NAMALWA (cell line): ENCODE data around the gene MRTFB.
"Not testable (repeated sequence)": the region's sequence is repeated elsewhere in the genome, so short reads cannot be mapped to it uniquely, and the experiment has no call there.

Source experiments
- DNase-seq: peaks from one replicate; pipeline ENCODE4 v3.0.0-alpha.2; 2015; ENCODE audit warnings: low spot score

MRTFB gene

GRCh38 chr16:14070877-14071575 is at the start of gene MRTFB:
Gene MRTFB (plus strand): TSS chr16:14071319. CDS start chr16:14140607, 69,288 bp downstream.
- DNase-seq = peak; percentile 77

- DNase-seq = not testable (repeated sequence)
Measured at GRCh38 chr16:14023526-14023925, 47.6 kb upstream of the MRTFB start.

- no peak for DNase-seq
Measured at GRCh38 chr16:14024283-14024682, 46.8 kb upstream of the MRTFB start.

- no peak for DNase-seq
Measured at GRCh38 chr16:14026572-14027285, 44.4 kb upstream of the MRTFB start.

- no peak for DNase-seq
Measured at GRCh38 chr16:14028202-14028601, 42.9 kb upstream of the MRTFB start.

- DNase-seq = no peak
Measured at GRCh38 chr16:14029658-14030057, 41.5 kb upstream of the MRTFB start.

GRCh38 chr16:14035092-14035491 is 36.0 kb upstream of the MRTFB start:
- no peak for DNase-seq

- DNase-seq = no peak
Measured at GRCh38 chr16:14036889-14037288, 34.2 kb upstream of the MRTFB start.

GRCh38 chr16:14037960-14038359 is 33.2 kb upstream of the MRTFB start:
- DNase-seq = no peak

GRCh38 chr16:14041164-14041563 is 30.0 kb upstream of the MRTFB start:
- no peak for DNase-seq

- no peak for DNase-seq
Measured at GRCh38 chr16:14042706-14043105, 28.4 kb upstream of the MRTFB start.

GRCh38 chr16:14043278-14043677 is 27.8 kb upstream of the MRTFB start:
- no peak for DNase-seq

GRCh38 chr16:14043793-14044192 is 27.3 kb upstream of the MRTFB start:
- DNase-seq = no peak

- not testable (repeated sequence) for DNase-seq
Measured at GRCh38 chr16:14047121-14047859, 23.8 kb upstream of the MRTFB start.

- DNase-seq = no peak
Measured at GRCh38 chr16:14050291-14051027, 20.7 kb upstream of the MRTFB start.

- no peak for DNase-seq
Measured at GRCh38 chr16:14051103-14051729, 19.9 kb upstream of the MRTFB start.

- DNase-seq = no peak
Measured at GRCh38 chr16:14056970-14057369, 14.1 kb upstream of the MRTFB start.

- no peak for DNase-seq
Measured at GRCh38 chr16:14057878-14058382, 13.2 kb upstream of the MRTFB start.

GRCh38 chr16:14061732-14062259 is 9.3 kb upstream of the MRTFB start:
- no peak for DNase-seq

GRCh38 chr16:14062261-14062660 is 8.9 kb upstream of the MRTFB start:
- no peak for DNase-seq
